Fibroblast of mammary gland (primary cell): ENCODE data around the gene CLDN22.

Experiments used
- DNase-seq: peaks from one replicate; pipeline ENCODE4 v3.0.0-alpha.2; 2010; ENCODE audit warnings: low read depth
- H3K4me3 ChIP-seq: 2 replicates; pipeline ENCODE4 v1.5.1; 2011; ENCODE audit warnings: low read depth, mild to moderate bottlenecking, low read length, moderate library complexity; ENCODE audit not compliant: control insufficient read depth
- TF ChIP-seq, protein P1 (sequence below): conservative IDR thresholded peaks from 2 replicates; pipeline ENCODE4 v1.5.1; 2011; ENCODE audit warnings: low read depth, low read length, inconsistent platforms; ENCODE audit not compliant: control insufficient read depth, insufficient read depth

The CLDN22 gene

GRCh38 chr4:183320211-183321059 is at the start of gene CLDN22:
Gene CLDN22 (minus strand): TSS chr4:183320276. CDS start chr4:183320218, 58 bp downstream.
- DNase-seq = no peak
- TF ChIP-seq, protein P1, sequence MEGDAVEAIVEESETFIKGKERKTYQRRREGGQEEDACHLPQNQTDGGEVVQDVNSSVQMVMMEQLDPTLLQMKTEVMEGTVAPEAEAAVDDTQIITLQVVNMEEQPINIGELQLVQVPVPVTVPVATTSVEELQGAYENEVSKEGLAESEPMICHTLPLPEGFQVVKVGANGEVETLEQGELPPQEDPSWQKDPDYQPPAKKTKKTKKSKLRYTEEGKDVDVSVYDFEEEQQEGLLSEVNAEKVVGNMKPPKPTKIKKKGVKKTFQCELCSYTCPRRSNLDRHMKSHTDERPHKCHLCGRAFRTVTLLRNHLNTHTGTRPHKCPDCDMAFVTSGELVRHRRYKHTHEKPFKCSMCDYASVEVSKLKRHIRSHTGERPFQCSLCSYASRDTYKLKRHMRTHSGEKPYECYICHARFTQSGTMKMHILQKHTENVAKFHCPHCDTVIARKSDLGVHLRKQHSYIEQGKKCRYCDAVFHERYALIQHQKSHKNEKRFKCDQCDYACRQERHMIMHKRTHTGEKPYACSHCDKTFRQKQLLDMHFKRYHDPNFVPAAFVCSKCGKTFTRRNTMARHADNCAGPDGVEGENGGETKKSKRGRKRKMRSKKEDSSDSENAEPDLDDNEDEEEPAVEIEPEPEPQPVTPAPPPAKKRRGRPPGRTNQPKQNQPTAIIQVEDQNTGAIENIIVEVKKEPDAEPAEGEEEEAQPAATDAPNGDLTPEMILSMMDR = no peak
- H3K4me3 ChIP-seq = no peak within 1 kb of the TSS

GRCh38 chr4:183369073-183369472 is 49.0 kb upstream of the CLDN22 start:
- TF ChIP-seq, protein P1 = no peak
- H3K4me3 ChIP-seq = no peak overlapping the region
- no peak for DNase-seq

DNA sequence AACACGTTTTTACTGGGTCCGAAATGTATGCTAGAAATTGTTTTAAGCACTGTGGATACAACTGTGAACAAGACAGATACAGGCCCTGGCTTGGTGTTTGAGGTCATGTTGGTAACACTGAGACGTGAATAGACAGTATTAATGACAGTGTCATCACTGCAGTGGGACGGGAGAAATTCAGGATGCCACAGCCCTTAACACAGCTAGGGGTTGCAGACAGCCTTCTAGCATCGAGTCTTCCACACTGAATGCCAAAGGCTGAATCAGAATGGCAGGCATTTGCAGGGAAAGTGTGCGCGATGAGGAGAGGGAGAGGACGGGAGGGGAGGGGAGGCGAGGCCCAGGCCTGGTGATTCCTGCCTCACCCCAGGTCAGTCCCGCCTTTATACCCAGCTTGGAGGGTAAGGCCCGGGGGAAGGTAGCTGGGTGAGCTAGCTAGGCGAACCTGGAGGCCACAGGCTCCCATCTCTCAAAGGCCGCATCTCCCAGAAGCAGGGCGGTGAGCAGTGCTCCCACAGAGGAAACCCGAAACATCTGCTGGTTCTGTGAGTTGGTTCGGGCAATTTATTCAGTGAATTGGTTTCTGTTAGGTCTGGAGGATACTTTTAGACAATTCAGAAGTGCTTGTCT is 46.2 kb upstream of the CLDN22 start:
- no peak overlapping the region for H3K4me3 ChIP-seq
- TF ChIP-seq, protein P1 = no peak
- no peak for DNase-seq

DNA sequence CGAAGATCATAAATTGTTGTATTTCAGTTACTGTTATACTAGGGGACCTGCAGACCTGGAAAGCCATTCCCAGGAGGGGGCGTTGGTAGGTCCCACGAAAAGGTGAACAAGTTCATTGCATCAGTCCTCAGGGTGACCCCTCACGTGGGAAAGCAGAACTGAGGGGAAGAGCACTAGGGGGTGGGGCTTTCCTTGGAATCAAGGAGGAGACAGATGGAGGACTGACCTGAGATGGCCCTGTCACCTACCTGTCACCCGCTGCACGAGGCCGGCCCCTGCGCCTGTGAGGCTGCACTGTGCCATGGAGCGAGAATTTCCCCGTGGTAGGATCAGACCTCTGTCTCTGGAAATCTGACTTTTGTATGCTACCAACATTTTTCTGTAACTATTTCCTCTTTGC is 43.9 kb upstream of the CLDN22 start:
- no peak overlapping the region for H3K4me3 ChIP-seq
- DNase-seq = no peak
- TF ChIP-seq, protein P1 = no peak

DNA sequence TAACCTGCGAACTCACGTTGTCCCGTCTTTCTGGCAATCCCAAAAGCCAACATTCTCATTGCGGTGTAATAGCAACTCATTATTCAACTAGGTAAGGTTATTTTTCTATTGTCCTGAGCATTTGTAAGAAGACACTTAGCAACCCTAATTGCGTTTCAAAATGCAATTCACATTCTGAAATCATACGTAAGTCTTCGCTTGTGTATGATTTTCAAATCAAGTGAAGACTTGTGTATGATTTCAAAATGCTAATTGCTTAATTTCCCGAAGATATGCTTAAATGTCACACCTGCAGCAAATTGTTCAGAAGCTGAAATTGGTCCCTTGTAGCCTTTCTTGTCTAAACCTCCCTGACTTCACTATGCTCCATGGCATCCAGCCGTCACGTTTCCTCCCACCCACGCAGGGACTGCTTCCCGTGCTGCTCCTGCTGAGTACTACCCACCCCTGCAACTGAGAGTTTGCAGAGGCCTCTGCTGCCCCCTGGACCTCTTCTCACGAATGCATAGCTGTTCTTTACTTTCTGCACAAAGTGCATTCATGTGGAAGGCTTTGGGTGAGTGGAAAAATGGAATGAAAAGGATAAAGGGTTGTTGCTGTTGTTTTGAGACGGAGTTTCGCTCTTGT is 43.0 kb upstream of the CLDN22 start:
- H3K4me3 ChIP-seq = no peak overlapping the region
- TF ChIP-seq, protein P1 = peak; percentile 30
- DNase-seq = peak; percentile 49

DNA sequence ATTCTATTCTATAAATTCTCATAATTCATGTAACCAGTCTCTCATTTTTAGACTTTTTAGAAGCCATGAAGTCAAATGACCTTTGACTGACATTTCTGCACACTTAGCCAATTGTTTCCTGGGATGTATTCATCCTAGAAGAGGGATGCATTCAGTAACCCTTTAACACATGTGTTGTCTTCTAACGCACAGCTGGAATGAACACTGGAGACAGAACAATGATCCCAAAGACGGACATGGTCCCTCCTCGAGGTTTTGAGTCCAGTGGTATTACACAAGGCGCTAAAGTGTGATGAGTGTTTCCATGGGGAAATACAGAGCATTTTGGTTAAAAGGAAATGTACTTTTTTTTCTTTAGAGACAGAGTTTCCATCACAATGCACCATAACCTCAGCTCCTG is 42.0 kb upstream of the CLDN22 start:
- no peak overlapping the region for H3K4me3 ChIP-seq
- TF ChIP-seq, protein P1 = no peak
- DNase-seq = no peak
